SU-DHL-6 (cell line): ENCODE data around the gene ZNF524.

Source experiments
- H2AFZ ChIP-seq: fragments of 200-600 bp; sonication (generic); 2 replicates; pipeline ENCODE4 v1.6.1; 2014; ENCODE audit warnings: low read depth, mild to moderate bottlenecking, moderate library complexity, mixed read lengths, antibody characterized with exemption, low read length; ENCODE audit not compliant: severe bottlenecking
- H3F3A ChIP-seq: fragments of 200-600 bp; shearing (Covaris generic); 2 replicates; pipeline ENCODE4 v1.6.0; 2016; ENCODE audit warnings: antibody characterized with exemption, mild to moderate bottlenecking; ENCODE audit not compliant: insufficient read depth
- H3K27ac ChIP-seq: fragments of 200-600 bp; sonication (generic); 2 replicates; pipeline ENCODE4 v1.5.1; 2016; ENCODE audit warnings: low read depth, mild to moderate bottlenecking, low read length, moderate library complexity, mixed read lengths
- H3K27me3 ChIP-seq: fragments of 200-600 bp; sonication (generic), shearing (Covaris generic); 2 replicates; pipeline ENCODE4 v1.6.0; 2014; ENCODE audit warnings: mild to moderate bottlenecking, low read length
- H3K36me3 ChIP-seq: fragments of 200-600 bp; sonication (generic); 2 replicates; pipeline ENCODE4 v1.6.1; 2014; ENCODE audit warnings: mild to moderate bottlenecking, low read length, mixed read lengths
- H3K4me2 ChIP-seq: fragments of 300-600, 200-600 bp; shearing (Covaris generic), sonication (generic); 2 replicates; pipeline ENCODE4 v1.6.0; 2014; ENCODE audit warnings: low read length, low read depth, mild to moderate bottlenecking; ENCODE audit not compliant: poor library complexity, severe bottlenecking
- H3K4me3 ChIP-seq: fragments of 200-600 bp; sonication (generic); 2 replicates; pipeline ENCODE4 v1.5.1; 2014; ENCODE audit warnings: antibody characterized with exemption, low read length, mild to moderate bottlenecking, mixed read lengths; ENCODE audit not compliant: insufficient read depth, poor library complexity, severe bottlenecking
- H3K79me2 ChIP-seq: fragments of 200-600 bp; sonication (generic); 2 replicates; pipeline ENCODE4 v1.6.1; 2014; ENCODE audit warnings: mild to moderate bottlenecking, low read length, moderate library complexity; ENCODE audit not compliant: insufficient read depth
- H3K9ac ChIP-seq: fragments of 200-600 bp; sonication (generic); 2 replicates; pipeline ENCODE4 v1.7.0; 2014; ENCODE audit warnings: mild to moderate bottlenecking, low read length
- H3K9me2 ChIP-seq: fragments of 200-600 bp; sonication (generic); replicated peaks from 2 replicates; pipeline ENCODE4 v1.6.1; 2014; ENCODE audit warnings: low read length; ENCODE audit not compliant: insufficient read depth
- H3K9me3 ChIP-seq: fragments of 200-600 bp; sonication (generic); 2 replicates; pipeline ENCODE4 v1.6.1; 2014; ENCODE audit warnings: low read length, mixed read lengths; ENCODE audit not compliant: insufficient read depth
- H4K20me1 ChIP-seq: fragments of 200-600 bp; sonication (generic); 2 replicates; pipeline ENCODE4 v1.6.1; 2014; ENCODE audit warnings: low read depth, mild to moderate bottlenecking, antibody characterized with exemption, low read length, moderate library complexity, mixed read lengths
- EZH2phosphoT487 ChIP-seq: fragments of 200-600 bp; sonication (generic), shearing (Covaris generic); conservative IDR thresholded peaks from 2 replicates; pipeline ENCODE4 v1.6.1; 2018; ENCODE audit warnings: mild to moderate bottlenecking, antibody characterized with exemption, low read length, moderate library complexity, mixed read lengths
- TF ChIP-seq, protein P1 (sequence below): fragments of 200-600 bp; sonication (generic); IDR thresholded peaks from one replicate; pipeline ENCODE4 v1.5.1; 2017; ENCODE audit warnings: antibody characterized with exemption, mild to moderate bottlenecking, low read length, moderate library complexity; ENCODE audit not compliant: insufficient read depth, poor library complexity, severe bottlenecking

Gene ZNF524

DNA sequence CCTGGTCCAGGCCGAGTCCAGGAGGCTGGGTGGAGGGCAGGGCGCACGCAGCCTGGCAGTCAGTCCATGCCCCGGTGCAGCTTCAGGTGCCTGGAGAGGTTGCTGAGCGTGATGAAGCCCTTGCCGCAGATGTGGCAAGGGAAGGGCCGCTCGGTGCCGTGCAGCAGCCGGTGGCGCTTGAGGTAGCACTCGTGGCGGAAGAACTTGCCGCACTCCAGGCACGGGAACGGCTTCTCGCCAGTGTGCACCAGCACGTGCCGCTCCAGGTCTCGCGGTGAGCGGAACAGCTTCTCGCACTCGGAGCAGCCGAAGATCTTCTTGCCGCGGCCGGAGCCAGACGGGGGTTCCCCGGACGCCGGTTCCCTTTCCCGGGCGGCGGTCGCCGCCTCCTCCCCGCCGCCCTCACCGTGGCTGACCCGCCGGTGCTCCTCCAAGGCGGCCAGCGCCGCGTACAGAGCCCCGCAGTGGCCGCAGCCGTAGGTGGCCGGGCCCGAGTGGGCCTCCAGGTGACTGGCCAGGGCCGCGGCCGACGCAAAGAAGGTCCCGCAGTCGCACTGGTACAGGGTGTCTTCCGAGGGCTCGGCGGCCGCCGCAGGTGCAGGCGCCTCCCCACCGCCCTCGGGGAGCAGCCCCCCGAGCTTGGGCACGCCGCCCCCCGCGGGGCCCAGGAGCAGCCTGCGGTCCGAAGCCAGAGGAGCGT, 7.5 kb upstream of the ZNF524 start:
- H3K4me2 ChIP-seq, result no peak overlapping the region
- no peaks in the 10 kb centered on the region for H3F3A ChIP-seq
- H3K9ac ChIP-seq, result no peak overlapping the region
- no peaks in the 10 kb centered on the region for H3K79me2 ChIP-seq
- no peaks in the 10 kb centered on the region for H3K9me3 ChIP-seq
- no peaks in the 10 kb centered on the region for H3K27me3 ChIP-seq
- no peak overlapping the region for H2AFZ ChIP-seq
- H3K36me3 ChIP-seq, result no peaks in the 10 kb centered on the region
- TF ChIP-seq, protein P1, sequence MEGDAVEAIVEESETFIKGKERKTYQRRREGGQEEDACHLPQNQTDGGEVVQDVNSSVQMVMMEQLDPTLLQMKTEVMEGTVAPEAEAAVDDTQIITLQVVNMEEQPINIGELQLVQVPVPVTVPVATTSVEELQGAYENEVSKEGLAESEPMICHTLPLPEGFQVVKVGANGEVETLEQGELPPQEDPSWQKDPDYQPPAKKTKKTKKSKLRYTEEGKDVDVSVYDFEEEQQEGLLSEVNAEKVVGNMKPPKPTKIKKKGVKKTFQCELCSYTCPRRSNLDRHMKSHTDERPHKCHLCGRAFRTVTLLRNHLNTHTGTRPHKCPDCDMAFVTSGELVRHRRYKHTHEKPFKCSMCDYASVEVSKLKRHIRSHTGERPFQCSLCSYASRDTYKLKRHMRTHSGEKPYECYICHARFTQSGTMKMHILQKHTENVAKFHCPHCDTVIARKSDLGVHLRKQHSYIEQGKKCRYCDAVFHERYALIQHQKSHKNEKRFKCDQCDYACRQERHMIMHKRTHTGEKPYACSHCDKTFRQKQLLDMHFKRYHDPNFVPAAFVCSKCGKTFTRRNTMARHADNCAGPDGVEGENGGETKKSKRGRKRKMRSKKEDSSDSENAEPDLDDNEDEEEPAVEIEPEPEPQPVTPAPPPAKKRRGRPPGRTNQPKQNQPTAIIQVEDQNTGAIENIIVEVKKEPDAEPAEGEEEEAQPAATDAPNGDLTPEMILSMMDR, result no peak
- no peak for TF ChIP-seq EZH2phosphoT487
- no peaks in the 10 kb centered on the region for H4K20me1 ChIP-seq
- H3K4me3 ChIP-seq, result no peak overlapping the region
- no peak overlapping the region for H3K27ac ChIP-seq
- H3K9me2 ChIP-seq, result no peaks in the 10 kb centered on the region

DNA sequence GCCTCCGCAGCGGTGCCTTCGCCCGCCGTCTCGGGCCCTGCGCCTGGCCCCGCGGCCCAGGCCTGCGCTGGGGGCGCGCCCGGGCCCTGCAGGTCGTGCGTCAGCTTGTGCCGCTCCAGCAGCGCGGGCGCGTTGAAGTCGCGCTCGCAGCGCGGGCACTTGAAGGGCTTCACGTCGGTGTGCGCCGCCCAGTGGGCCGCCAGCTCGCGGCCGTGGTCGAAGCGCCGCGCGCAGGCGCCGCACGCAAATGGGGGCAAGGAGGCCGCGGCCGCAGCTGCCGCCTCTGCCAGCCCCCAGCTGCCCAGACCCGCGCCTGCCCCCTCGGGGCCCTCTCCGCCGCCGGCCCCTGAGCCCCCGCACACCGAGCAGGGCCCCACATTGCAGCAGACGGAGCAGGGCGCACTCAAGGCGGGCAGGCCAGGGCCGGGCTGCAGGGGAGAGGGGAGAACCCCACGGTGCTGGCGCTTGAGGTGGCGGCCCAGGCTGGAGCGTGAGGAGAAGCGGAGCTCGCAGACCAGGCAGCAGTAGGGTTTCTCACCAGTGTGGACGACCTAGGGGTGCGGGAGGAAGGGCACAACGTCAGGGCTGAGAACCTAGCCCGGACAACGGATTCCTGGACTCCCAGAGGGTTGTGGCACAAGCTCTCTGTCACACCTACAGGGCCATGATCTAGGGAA, 6.9 kb upstream of the ZNF524 start:
- Histone ChIP-seq H3K4me3 (no peak overlapping the region), H3K9me2 (no peaks in the 10 kb centered on the region), H4K20me1 (no peaks in the 10 kb centered on the region), H3F3A (no peaks in the 10 kb centered on the region), H3K27ac (no peak overlapping the region), H3K4me2 (no peak overlapping the region), H3K27me3 (no peaks in the 10 kb centered on the region), H3K36me3 (no peaks in the 10 kb centered on the region), H2AFZ (no peak overlapping the region), H3K9me3 (no peaks in the 10 kb centered on the region), H3K79me2 (no peaks in the 10 kb centered on the region), H3K9ac (no peak overlapping the region)
- TF ChIP-seq, protein P1, result no peak
- TF ChIP-seq EZH2phosphoT487, result no peak

DNA sequence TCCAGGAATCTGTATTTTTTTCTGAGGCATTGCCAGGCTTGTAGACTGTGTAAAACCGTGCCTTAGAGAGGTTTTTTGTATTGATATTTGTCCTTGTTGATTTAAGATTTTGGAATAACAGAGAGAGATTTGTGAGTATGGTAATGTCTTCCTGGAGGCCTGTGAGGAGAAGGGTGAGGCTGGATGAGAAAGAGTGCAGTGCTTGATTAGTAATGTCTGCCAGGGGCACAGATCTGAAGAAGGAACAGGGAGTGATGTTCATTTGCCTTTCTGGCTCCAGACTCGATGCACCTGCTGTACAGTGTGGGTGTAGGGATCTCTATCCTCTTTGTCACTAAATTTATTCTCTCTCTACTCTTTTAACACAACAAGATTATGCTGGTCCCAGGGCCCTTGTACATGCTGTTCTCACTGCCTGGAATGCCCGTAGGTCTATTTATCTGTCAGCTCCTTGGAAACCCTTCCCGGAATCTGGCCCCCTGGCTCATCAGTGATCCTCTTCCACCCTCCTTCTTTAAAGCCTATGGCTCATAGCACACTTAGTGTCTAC, 5.0 kb upstream of the ZNF524 start:
- TF ChIP-seq, protein P1, result no peak
- no peak for TF ChIP-seq EZH2phosphoT487
- no peaks in the 10 kb centered on the region for H3K36me3 ChIP-seq
- H2AFZ ChIP-seq, result no peak overlapping the region
- no peaks in the 10 kb centered on the region for H3K27me3 ChIP-seq
- no peak overlapping the region for H3K9ac ChIP-seq
- H3K9me3 ChIP-seq, result no peaks in the 10 kb centered on the region
- no peaks in the 10 kb centered on the region for H3K9me2 ChIP-seq
- no peak overlapping the region for H3K4me2 ChIP-seq
- H3K4me3 ChIP-seq, result no peak overlapping the region
- no peak overlapping the region for H3K27ac ChIP-seq
- no peaks in the 10 kb centered on the region for H3K79me2 ChIP-seq
- no peaks in the 10 kb centered on the region for H4K20me1 ChIP-seq
- H3F3A ChIP-seq, result peaks cover 12% of the 10 kb centered on the region
